HEK293 (cell line): Measurements from ENCODE around the gene RETREG2.

Source experiments
- CTCF ChIA-PET: fragments of 350-600 bp; formaldehyde crosslinking; extraction: SDS; loops from one replicate; lab custom pipeline; 2021; ENCODE audit warnings: antibody characterized with exemption; lab: Yijun Ruan, JAX
- POLR2A ChIA-PET: fragments of 300-600 bp; formaldehyde crosslinking; extraction: SDS; loops from one replicate; lab custom pipeline; 2020; ENCODE audit warnings: antibody characterized with exemption, inconsistent platforms; lab: Yijun Ruan, JAX
- H3K27ac ChIP-seq: fragments of 200-500 bp; sonication (Bioruptor generic); 2 replicates; pipeline ENCODE4 v1.5.1; 2014; ENCODE audit warnings: low read depth, low read length, control low read depth, inconsistent platforms; ENCODE audit errors: extremely low read depth
- H3K36me3 ChIP-seq, 2 experiments: fragments of 200-500 bp in 1 of 2; sonication (Bioruptor generic) in 1 of 2; 1 replicate in 1 of 2; 2 replicates in 1 of 2; pipeline ENCODE4 v1.5.1; 2014 to 2017; ENCODE audit warnings: inconsistent platforms in 2 of 2, low read length in 2 of 2; ENCODE audit not compliant: control insufficient read depth in 2 of 2, insufficient read depth in 1 of 2
- H3K4me1 ChIP-seq: fragments of 200-500 bp; sonication (Bioruptor generic); 2 replicates; pipeline ENCODE4 v1.5.1; 2014; ENCODE audit warnings: mild to moderate bottlenecking, low read length, inconsistent platforms; ENCODE audit not compliant: control insufficient read depth, insufficient read depth
- H3K4me3 ChIP-seq: 2 replicates; pipeline ENCODE4 v1.5.1; 2011; ENCODE audit warnings: low read depth, mild to moderate bottlenecking, control low read depth, low read length, moderate library complexity
- H3K9me3 ChIP-seq: fragments of 200-500 bp; sonication (Bioruptor generic); 2 replicates; pipeline ENCODE4 v1.5.1; 2014; ENCODE audit warnings: low read depth, low read length, inconsistent platforms; ENCODE audit not compliant: control insufficient read depth, insufficient read depth
- GFI1B ChIP-seq: fragments of 450-650 bp; formaldehyde crosslinking; IDR thresholded peaks from 2 replicates; pipeline ENCODE4 v1.5.1; 2016; ENCODE audit warnings: missing biosample characterization, missing genetic modification characterization
- KLF10 ChIP-seq: fragments of 450-650 bp; IDR thresholded peaks from 2 replicates; pipeline ENCODE4 v1.5.1; 2018; ENCODE audit warnings: missing biosample characterization, mild to moderate bottlenecking, missing genetic modification characterization
- MEIS1 ChIP-seq: sonication (generic); formaldehyde crosslinking; IDR thresholded peaks from 2 replicates; pipeline ENCODE4 v1.8.1; 2022; ENCODE audit warnings: missing genetic modification reagents, mild to moderate bottlenecking, borderline replicate concordance
- PRDM10 ChIP-seq: fragments of 450-650 bp; formaldehyde crosslinking; IDR thresholded peaks from 2 replicates; pipeline ENCODE4 v1.5.1; 2016; ENCODE audit warnings: missing biosample characterization, missing genetic modification characterization
- REST ChIP-seq: fragments of 450-650 bp; formaldehyde crosslinking; IDR thresholded peaks from 2 replicates; pipeline ENCODE4 v1.5.1; 2016; ENCODE audit warnings: missing biosample characterization, missing genetic modification characterization
- ZFP37 ChIP-seq: fragments of 450-650 bp; formaldehyde crosslinking; IDR thresholded peaks from 2 replicates; pipeline ENCODE4 v1.5.1; 2016; ENCODE audit warnings: missing biosample characterization, missing genetic modification characterization
- ZFP41 ChIP-seq: fragments of 450-650 bp; formaldehyde crosslinking; IDR thresholded peaks from 2 replicates; pipeline ENCODE4 v1.5.1; 2016; ENCODE audit warnings: missing biosample characterization, missing genetic modification characterization, borderline replicate concordance
- ZNF157 ChIP-seq: fragments of 450-650 bp; formaldehyde crosslinking; IDR thresholded peaks from 2 replicates; pipeline ENCODE4 v1.5.1; 2016; ENCODE audit warnings: missing biosample characterization, missing genetic modification characterization
- ZNF2 ChIP-seq: fragments of 450-650 bp; formaldehyde crosslinking; IDR thresholded peaks from 2 replicates; pipeline ENCODE4 v1.5.1; 2016; ENCODE audit warnings: missing biosample characterization, missing genetic modification characterization
- ZNF23 ChIP-seq: fragments of 450-650 bp; formaldehyde crosslinking; IDR thresholded peaks from 2 replicates; pipeline ENCODE4 v1.5.1; 2016; ENCODE audit warnings: missing biosample characterization, missing genetic modification characterization, borderline replicate concordance
- ZNF239 ChIP-seq: fragments of 450-650 bp; formaldehyde crosslinking; IDR thresholded peaks from 2 replicates; pipeline ENCODE4 v1.5.1; 2016; ENCODE audit warnings: missing biosample characterization, missing genetic modification characterization
- ZNF311 ChIP-seq: fragments of 450-650 bp; formaldehyde crosslinking; IDR thresholded peaks from 2 replicates; pipeline ENCODE4 v1.5.1; 2017; ENCODE audit warnings: missing biosample characterization, missing genetic modification characterization, borderline replicate concordance
- ZNF335 ChIP-seq: fragments of 450-650 bp; formaldehyde crosslinking; conservative IDR thresholded peaks from 2 replicates; pipeline ENCODE4 v1.5.1; 2016; ENCODE audit warnings: missing biosample characterization, missing genetic modification characterization
- ZNF354C ChIP-seq: fragments of 450-650 bp; formaldehyde crosslinking; IDR thresholded peaks from 2 replicates; pipeline ENCODE4 v1.5.1; 2016; ENCODE audit warnings: missing biosample characterization, missing genetic modification characterization, low read depth, borderline replicate concordance
- ZNF391 ChIP-seq: fragments of 450-650 bp; formaldehyde crosslinking; IDR thresholded peaks from 2 replicates; pipeline ENCODE4 v1.5.1; 2016; ENCODE audit warnings: low read depth, missing biosample characterization, missing genetic modification characterization, borderline replicate concordance
- ZNF404 ChIP-seq: fragments of 450-650 bp; formaldehyde crosslinking; IDR thresholded peaks from 2 replicates; pipeline ENCODE4 v1.5.1; 2017; ENCODE audit warnings: missing biosample characterization, missing genetic modification characterization
- ZNF433 ChIP-seq: fragments of 450-650 bp; formaldehyde crosslinking; IDR thresholded peaks from 2 replicates; pipeline ENCODE4 v1.5.1; 2016; ENCODE audit warnings: missing biosample characterization, missing genetic modification characterization, low read depth
- ZNF561 ChIP-seq: fragments of 450-650 bp; IDR thresholded peaks from 2 replicates; pipeline ENCODE4 v1.5.1; 2018; ENCODE audit warnings: missing biosample characterization, missing genetic modification characterization, borderline replicate concordance
- ZNF571 ChIP-seq: fragments of 450-650 bp; formaldehyde crosslinking; IDR thresholded peaks from 2 replicates; pipeline ENCODE4 v1.5.0; 2017; ENCODE audit warnings: missing biosample characterization, missing genetic modification characterization
- ZNF600 ChIP-seq: fragments of 450-650 bp; formaldehyde crosslinking; IDR thresholded peaks from 2 replicates; pipeline ENCODE4 v1.5.1; 2016; ENCODE audit warnings: missing biosample characterization, missing genetic modification characterization
- ZNF677 ChIP-seq: fragments of 450-650 bp; IDR thresholded peaks from 2 replicates; pipeline ENCODE4 v1.5.0; 2018; ENCODE audit warnings: missing biosample characterization, mild to moderate bottlenecking, missing genetic modification characterization, moderate library complexity
- ZXDB ChIP-seq: fragments of 450-650 bp; formaldehyde crosslinking; IDR thresholded peaks from 2 replicates; pipeline ENCODE4 v1.5.1; 2016; ENCODE audit warnings: missing biosample characterization, missing genetic modification characterization
- TF ChIP-seq, protein P1 (sequence below): fragments of 450-650 bp; formaldehyde crosslinking; IDR thresholded peaks from 2 replicates; pipeline ENCODE4 v1.5.1; 2016; ENCODE audit warnings: missing biosample characterization, missing genetic modification characterization

The RETREG2 gene

DNA sequence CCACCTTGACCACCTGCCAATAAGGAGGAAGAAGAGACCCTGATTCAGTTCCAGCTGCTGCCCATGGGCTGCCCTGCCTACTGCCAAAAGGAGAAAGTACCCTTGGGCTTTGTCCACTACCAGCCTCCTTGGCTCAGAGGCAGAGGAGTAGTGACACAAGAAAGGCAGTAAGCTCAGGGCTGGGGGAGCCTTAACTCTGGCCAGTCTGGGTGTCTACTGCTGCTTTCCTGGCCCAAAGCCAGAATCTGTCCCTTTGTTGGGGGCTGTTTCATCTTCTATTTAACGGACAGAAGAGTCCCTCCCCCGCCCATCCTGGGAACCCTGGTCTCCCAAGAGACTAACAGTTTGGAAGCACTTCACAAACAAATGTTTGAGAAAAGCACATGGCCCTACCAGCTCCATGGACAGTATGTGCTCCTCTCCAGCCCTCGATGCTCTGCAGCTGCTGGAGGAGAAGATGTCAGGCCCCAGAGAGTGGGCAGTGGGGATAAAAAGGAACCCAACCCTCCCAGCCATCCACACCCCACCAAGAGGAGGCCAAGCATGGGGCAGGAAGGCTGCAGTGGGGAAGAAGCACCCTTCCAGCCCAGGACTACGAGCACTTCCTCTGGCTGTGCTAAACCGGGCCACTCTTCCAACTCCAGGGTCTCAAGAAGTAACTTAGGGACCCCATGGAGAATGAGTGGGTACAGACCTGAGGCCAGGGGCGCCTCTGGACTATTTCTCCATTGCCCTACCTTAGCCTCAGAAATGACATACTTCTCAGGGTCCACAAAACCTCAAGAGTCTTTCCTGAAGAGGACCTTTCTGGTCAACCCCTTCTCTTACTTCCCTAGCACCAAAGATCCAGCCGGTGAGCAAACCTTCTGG lies 50.2 kb downstream of the RETREG2 start:
- Histone ChIP-seq H3K4me1 (peaks cover 4% of the 10 kb centered on the region; the same call in 1 of the 2 replicates), H3K36me3 (peaks cover 17 to 65% of the 10 kb centered on the region in 2 experiments), H3K9me3 (no peaks in the 10 kb centered on the region), H3K27ac (peak overlapping the region; percentile 81; the same call in 1 of the 2 replicates), H3K4me3 (peak overlapping the region; percentile 83)
- TF ChIP-seq ZNF677 (tag by site-specific recombination): no peak
- TF ChIP-seq ZFP41 (tag by site-specific recombination): no peak
- no peak for TF ChIP-seq ZNF23 (tag by site-specific recombination)
- TF ChIP-seq ZNF600 (tag by site-specific recombination): no peak
- TF ChIP-seq MEIS1: no peak
- TF ChIP-seq ZNF391 (tag by site-specific recombination): no peak
- no peak for TF ChIP-seq ZNF335 (tag by site-specific recombination)
- no peak for TF ChIP-seq ZFP37
- no peak for TF ChIP-seq ZNF433 (tag by site-specific recombination)
- POLR2A ChIA-PET: interaction anchor here (0.6 to 2.8 kb wide), 6 partner anchors 8 to 50 kb away, joined by 5 to 16 read pairs (median 6); partner anchors contain the start of genes ABCB6, GLB1L and STK16
- CTCF ChIA-PET: interaction anchor here (0.7 to 9.1 kb wide), 4 partner anchors 50 to 72 kb away, joined by 3 to 65 read pairs (median 4); no protein-coding TSS in a partner anchor

DNA sequence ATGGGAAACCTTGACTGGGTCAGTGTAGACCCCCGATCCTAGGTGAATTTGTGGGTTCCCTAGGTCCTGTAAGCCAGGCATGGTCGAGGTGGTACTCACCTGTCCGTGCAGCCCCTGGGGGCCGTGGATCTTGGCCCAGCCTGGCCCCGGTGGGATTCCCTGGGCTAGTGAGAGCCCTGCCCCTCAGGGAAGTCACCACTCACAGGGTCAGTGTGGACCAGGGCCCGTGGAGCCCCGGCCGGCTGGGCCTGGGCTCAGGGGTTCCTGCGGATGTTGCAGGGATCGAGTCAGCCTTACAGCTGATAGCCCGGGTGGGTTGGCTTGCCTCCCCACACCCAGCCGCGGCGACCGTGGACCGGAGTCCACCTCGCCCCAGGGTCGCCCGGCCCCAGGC lies 50.8 kb downstream of the RETREG2 start:
- Histone ChIP-seq H3K36me3 (peaks cover 17 to 65% of the 10 kb centered on the region in 2 experiments), H3K4me1 (peaks cover 4% of the 10 kb centered on the region; the same call in 1 of the 2 replicates), H3K9me3 (no peaks in the 10 kb centered on the region), H3K27ac (peak overlapping the region; percentile 81; the same call in 1 of the 2 replicates), H3K4me3 (peak overlapping the region; percentile 83)
- ChIA-PET POLR2A (interaction anchor here (0.5 to 2.8 kb wide), 10 partner anchors 8 to 66 kb away, joined by 3 to 16 read pairs (median 8); partner anchors contain the start of genes ABCB6, DNAJB2, GLB1L and SLC23A3), CTCF (interaction anchor here (1.7 to 9.1 kb wide), 3 partner anchors 11 to 68 kb away, joined by 5 to 65 read pairs (median 8); no protein-coding TSS in a partner anchor)
- TF ChIP-seq KLF10 (tag by site-specific recombination) (no peak), ZNF561 (tag by site-specific recombination) (no peak), ZNF311 (tag by site-specific recombination) (no peak), REST (tag by site-specific recombination) (no peak), PRDM10 (tag by site-specific recombination) (no peak), ZNF354C (tag by site-specific recombination) (no peak), ZNF239 (tag by site-specific recombination) (no peak), ZNF157 (no peak), ZNF571 (tag by site-specific recombination) (no peak), ZXDB (peak; percentile 72; the same call in 1 of the 2 replicates), GFI1B (no peak), ZNF404 (tag by site-specific recombination) (no peak), ZNF2 (tag by site-specific recombination) (no peak)
- TF ChIP-seq, protein P1, sequence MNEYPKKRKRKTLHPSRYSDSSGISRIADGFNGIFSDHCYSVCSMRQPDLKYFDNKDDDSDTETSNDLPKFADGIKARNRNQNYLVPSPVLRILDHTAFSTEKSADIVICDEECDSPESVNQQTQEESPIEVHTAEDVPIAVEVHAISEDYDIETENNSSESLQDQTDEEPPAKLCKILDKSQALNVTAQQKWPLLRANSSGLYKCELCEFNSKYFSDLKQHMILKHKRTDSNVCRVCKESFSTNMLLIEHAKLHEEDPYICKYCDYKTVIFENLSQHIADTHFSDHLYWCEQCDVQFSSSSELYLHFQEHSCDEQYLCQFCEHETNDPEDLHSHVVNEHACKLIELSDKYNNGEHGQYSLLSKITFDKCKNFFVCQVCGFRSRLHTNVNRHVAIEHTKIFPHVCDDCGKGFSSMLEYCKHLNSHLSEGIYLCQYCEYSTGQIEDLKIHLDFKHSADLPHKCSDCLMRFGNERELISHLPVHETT (tag by site-specific recombination): no peak
